Neural progenitor cell (in vitro differentiated cells): ENCODE data around the gene HMGB3.

Source experiments
- CTCF ChIP-seq: fragments of 200-600 bp; sonication (generic); IDR thresholded peaks from 2 replicates; pipeline ENCODE4 v1.5.1; 2017; ENCODE audit warnings: antibody characterized with exemption, mild to moderate bottlenecking
- EZH2 ChIP-seq: fragments of 200-600 bp; sonication (generic); IDR thresholded peaks from 2 replicates; pipeline ENCODE4 v1.6.1; 2017; ENCODE audit warnings: antibody characterized with exemption, mild to moderate bottlenecking, moderate library complexity
- EZH2phosphoT487 ChIP-seq: fragments of 200-600 bp; sonication (generic); IDR thresholded peaks from 2 replicates; pipeline ENCODE4 v1.6.1; 2017; ENCODE audit warnings: antibody characterized with exemption

GRCh38 chrX:150989420-150989819 lies 6.3 kb downstream of the HMGB3 start:
- TF ChIP-seq CTCF (no peak), EZH2 (no peak), EZH2phosphoT487 (no peak)
